HG02759 (cell line): ENCODE measurements around the gene SAMHD1.
A peak's percentile ranks its signal among the peaks of the same experiment; 100 is the strongest.
"Not testable (repeated sequence)": the region's sequence is repeated elsewhere in the genome, so short reads cannot be mapped to it uniquely, and the experiment has no call there.

Experiments used
- ATAC-seq: cut with Tn5 transposase; IDR thresholded peaks from one replicate; pipeline ENCODE4 v1.9.1; 2021; ENCODE audit warnings: mild to moderate bottlenecking, moderate library complexity; ENCODE audit not compliant: unreplicated experiment

SAMHD1 gene

DNA sequence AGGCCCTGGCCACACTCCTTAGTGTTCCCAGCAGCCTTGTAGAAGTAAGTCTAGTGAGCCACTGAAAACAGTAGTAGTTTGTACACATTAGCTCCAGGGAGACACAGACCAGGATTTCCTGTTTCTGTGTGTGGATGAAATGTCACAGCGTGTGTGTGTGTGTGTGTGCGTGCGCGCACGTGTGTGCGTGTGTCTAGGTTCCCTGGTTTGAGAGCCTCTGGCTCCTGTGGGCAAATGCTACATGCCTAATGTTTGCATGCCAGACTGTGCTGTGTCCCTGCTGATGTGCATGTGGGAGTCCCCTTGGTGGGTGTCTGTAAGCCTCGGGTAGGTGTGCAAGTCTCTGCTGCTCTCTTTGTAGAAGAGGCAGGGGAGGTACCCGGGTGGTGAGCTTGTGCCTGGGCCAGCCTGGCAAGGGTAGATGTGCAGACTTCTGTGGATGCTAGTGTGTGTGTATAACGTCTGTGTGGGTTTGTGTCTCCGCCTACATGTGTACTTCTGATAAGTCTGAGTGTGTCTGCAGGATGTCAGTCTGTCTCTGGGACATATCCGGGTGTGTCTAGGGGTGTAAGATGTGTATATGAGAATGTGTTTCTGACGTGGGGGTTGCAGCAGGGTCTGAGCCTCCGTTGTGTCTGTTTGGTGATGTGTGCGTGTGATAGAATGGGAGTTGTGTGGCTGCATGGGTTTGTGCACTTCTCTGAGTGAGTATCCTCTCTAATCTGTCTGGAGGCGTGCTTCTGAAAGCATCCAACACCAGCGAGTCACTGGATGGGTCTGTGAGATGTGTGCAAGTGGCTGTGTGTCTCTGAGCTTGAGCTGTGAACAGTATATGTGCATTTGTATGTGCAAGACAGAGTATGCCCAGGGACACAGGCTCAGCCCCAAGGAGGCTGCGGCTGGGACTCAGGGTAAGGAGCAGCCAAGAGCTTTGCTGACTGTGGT is 94.5 kb downstream of the SAMHD1 start:
- no peak for ATAC-seq

DNA sequence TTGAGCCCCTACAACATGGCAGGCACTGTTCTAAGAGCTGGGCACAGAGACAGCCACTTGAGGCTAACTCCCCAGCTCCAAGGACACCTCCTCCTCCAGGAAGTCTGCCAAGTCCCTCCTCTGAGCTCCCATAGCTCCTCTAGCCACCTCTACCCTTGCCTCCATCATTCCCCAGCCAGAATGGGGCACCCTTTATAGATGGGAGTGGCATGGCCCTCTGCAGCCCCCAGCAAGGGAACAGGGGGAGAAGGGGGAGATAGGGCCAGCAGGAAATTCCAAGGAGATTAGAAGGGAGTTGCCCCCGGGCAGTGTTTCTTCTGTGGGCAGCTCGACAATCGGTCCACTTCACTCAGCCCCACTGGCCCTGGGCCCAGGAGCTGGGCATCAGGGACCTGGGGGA is 95.3 kb downstream of the SAMHD1 start:
- no peak for ATAC-seq

DNA sequence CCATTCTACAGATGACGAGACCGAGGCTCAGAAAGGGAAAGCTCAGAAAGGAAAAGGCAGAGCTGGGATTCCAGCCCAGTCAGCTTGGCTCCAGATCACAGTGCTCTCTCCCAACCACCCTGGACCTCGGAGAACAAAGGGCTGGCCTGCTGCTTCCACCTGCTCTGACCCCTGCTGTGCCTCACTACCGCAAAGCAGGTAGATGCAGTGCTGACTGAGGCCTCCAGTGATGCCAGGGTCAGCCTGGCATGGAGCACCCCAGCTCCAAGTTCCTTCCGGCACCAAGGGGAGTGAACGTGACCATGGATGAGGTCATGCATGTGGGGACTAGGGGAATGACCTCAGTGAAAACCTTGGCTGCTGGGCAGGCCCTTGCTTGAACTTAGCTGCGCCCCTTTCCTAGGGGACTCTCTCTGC is 96.3 kb downstream of the SAMHD1 start:
- ATAC-seq = no peak

DNA sequence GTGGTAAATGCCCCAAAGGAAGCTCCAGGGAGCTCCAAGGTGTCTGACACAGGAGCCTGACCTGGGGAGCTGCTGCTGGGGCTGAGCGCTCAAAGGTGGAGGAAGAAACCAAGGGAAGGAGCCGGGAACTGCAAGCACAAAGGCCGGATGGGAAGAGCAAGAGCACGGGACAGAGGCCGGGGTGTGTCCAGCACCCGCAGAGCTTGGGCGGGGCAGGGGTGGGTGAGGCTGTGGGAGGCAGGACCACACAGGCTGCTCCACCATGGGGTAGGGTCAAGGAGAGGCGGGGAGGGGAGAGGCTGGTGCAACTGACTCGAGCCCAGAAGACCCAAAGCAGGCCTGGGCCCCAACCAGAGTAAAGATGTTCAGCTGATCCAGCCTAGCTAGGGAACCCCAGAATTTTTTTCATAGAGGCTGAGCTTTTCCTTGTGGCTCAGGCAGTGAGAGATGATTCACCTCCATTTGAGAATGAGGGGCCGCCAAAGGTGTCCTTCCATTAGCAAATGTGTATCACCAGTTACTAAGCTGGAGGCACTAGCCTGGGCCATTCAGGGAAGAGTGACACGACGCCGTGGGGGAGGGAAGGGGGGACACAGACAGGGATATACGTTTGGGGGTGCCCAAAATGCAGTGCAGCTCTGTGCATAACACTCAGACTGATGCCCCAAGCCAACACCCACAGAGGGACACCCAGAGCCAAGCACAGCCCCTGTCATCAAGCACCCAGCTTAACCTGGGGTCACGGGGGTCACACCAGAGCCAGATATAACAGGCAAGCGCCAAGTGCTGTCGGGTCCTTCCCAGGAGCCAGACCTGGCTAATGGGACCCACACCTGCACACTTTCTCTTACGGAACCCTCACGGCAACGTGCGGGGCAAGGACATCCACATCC is 96.9 kb downstream of the SAMHD1 start:
- no peak for ATAC-seq

DNA sequence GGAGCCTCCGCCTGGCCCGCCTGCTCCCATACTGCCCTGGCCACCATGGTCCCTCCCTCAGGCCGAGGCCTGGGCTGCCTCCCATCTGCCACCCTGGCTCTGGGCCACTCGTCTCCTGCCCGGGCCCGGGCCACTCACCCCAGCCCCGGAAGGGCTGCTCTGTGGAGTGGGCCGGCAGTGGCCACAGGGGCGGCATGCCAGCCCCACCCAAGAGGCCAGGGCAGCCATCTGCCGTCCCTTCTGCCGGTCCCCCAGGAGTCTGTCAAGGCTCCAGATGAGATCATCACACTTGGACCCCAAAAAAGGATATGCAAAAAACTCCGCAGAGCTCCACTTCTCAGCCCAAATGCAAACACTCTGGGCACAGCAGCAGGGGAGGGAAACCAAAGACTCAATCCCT is 99.3 kb downstream of the SAMHD1 start:
- peak; percentile 60 for ATAC-seq

DNA sequence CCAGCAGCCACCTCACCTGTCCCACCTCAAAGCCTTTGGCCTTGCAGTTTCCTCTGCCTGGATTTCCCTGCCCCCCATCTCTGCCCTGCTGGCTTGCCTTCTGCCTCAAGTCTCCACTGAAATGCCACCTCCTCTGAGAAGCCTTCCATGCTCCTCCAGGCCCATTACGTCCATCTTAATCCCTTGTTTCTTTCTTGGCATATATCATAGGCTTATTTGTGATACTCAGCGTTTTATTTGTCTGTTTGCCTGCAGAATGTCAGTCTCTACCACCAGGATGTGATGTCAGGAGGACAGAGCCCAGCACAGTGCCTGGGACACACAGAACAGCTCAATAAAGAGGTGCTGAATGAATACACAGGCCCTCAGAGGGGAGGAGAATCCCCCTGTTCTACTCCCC is 100.0 kb downstream of the SAMHD1 start:
- no peak for ATAC-seq

DNA sequence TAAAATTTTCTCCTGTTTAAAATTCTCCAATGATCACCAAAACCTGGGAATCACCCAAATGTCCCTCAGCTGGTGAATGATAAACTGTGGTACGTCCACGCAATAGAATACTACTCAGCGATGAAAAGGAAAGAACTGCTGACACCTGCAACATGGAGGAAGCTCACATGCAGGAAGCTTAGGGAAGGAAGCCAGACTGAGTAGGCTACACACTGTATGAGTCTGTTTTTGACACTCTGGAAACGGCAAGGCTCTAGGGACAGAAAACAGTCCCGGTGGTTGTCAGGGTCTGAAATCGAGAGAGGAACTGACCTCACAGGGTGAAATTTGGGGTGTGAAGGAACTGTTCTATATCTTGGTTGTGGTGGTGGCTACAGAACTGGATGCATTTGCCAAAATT is 100.7 kb downstream of the SAMHD1 start:
- no peak for ATAC-seq

DNA sequence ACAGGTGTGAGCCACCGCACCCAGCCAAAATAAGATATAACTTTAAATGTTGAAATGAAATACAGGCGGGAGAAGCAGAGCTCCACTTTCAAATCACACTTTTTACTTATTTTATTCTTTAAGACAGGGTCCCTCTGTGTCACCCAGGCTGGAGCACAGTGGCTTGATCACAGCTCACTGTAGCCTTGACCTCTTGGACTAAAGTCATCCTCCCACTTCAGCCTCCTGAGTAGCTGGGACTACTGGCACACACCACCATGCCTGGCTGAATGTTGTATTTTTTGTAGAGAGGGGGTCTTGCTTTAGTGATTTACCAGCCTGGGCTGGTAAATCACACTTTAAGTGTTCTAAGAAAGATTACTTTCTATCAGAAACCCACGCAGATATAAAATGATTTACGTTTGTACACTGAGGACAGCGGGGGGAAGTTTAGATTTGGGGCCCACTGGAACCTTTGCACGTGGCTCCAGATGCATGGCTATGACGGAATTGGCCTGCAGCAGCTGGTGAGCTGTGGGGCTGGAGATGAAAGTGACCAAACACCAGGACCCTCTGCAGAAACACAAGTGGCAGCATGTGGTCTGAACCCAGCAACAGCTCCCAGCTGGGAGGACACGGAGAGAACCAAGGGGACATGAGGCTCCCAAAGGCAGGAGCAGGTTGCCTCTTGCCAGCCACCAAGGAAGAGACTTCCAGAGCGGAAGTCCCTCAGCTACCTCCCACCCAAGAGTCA is 102.0 kb downstream of the SAMHD1 start:
- no peak for ATAC-seq

DNA sequence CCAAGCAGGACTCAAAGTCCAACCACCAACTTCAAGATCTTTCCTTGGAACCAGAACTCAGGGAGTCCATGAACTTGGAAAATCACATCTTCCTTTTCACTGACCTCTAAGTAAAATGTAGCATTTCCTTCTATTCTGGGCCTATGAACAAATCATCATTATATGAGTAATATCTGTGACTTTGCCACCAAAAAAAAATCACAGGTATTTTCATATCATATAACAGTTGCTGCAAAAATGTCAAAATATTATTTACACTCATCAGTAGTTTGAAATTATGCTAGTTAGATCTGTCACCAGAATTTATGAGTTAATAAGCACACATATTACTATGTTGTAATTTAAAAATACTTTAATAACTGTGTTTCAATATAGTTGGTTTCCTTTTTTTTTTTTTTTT is 102.8 kb downstream of the SAMHD1 start:
- no peak for ATAC-seq

DNA sequence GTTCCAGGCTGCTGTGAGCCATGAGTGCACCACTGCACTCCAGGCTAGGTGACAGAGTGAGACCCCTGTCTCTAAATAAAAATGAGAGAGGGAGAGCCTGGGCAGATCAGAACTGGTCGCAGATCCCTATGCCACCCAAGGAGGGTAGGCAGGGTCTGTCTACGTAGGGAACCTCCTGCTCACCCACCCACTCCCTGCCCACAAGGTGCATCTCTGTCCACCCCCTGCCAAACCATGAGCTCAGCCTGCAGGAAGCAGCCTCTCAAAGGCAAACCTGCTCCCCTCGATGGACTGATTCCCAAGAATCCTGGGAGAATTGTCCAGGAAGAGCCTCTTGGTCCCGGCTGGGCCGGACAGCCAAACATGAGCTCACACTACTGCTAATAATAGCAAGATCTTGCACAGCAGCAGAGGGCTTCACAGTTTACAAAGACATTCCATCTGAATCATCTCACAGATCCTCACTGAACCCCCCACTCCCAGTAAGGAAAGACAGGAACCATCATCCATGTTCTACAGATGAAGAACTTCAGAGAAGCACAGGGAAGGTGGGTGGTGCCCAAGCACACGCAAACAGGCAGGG is 103.3 kb downstream of the SAMHD1 start:
- no peak for ATAC-seq

DNA sequence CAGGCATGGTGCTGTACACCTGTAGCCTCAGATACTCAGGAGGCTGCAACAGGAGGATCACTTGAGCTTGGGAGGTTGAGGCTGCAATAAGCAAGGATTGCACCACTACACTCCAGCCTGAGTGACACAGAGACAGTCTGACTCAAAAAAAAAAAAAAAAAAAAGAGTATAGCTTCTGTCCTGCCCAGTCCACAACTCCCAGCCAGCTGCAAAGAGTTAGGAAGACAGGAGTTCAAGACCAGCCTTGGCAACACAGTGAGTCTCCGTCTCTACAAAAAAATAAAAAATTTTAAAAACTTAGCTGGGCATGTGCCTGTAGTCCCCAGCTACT is 103.8 kb downstream of the SAMHD1 start:
- no peak for ATAC-seq

DNA sequence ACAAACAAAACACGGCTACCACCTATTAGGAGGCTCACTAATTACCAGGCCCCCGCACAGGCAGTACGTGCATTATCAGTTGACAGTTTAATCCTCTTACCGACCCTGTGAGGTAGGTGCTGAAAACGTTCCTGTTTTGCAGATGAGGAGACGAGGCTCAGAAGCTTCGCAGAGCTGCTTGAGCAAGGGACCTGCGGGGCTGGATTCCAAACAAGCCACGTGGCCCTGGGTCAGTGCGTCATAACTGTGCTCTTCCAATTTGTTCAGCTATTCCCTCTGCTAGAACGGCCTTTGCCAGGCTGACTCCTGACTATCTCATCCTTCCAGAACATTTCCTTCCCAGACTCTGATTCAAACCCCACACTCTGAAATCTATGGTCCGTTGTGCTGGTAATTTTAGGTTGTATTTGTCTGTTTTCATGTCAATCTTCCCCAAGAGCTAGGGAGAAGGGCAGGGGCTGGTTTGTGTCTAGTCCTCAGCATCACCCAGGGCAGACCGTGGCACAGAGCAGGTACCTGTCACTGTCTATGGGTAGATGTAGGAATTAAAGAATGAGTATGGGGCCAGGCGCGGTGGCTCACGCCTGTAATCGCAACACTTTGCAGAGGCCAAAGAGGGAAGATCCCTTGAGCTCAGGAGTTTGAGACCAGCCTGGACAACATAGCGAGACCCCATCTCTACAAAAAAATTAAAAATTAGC is 104.3 kb downstream of the SAMHD1 start:
- no peak for ATAC-seq

DNA sequence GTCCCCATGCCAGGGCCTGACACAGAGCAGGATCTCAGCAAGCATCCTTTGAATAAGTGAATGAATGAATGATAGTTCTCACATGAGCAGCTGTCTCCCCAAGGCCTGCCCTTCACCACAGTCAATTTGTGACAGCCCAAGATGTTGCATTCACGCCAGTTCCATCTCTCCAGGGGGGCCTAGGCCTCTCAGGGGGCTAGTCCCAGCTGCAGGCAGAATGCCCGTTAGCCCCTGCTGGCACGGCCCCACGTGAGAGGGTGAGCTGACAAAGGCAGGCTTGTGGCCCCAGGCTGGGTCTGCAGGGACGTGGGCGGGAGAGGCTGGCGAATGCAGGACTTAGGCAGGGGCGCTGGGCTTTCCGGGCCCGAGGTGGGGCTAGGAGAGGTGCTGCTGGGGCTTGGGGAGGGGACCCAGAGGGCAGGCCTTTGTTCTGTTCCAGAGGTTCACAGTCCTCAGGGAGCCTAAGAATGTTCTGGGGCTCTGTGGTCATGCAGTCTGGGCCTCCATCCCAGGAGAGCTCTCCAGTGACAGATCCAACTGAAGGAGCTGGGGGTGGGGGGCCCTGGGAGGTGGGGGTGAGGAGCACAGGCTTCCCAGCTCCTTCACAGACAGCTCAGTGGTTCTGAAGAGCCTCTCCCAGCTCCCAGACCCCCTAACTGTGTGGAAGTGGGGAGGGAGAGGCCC is 106.1 kb downstream of the SAMHD1 start:
- ATAC-seq = no peak

DNA sequence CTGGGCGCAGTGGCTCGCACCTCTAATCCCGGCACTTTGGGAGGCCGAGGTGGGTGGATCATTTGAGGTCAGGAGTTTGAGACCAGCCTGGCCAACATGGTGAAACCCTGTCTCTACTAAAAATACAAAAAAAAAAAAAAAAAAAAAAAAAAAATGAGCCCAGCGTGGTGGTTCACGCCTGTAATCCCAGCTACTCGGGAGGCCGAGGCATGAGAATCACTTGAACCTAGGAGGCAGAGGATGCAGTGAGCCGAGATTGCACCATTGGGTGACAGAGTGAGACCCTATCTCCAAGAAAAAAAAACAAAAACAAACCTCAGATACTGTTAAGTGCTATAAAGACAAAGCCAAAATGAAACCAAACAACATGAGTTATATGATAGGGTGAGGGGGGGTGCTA is 110.5 kb downstream of the SAMHD1 start:
- ATAC-seq = not testable (repeated sequence)
